GM21723 (cell line): ENCODE measurements around the gene SLC25A10.
"Not testable (repeated sequence)": the region's sequence is repeated elsewhere in the genome, so short reads cannot be mapped to it uniquely, and the experiment has no call there.

Source experiments
- ATAC-seq: cut with Tn5 transposase; IDR thresholded peaks from one replicate; pipeline ENCODE4 v1.9.1; 2021; ENCODE audit warnings: mild to moderate bottlenecking, moderate library complexity; ENCODE audit not compliant: unreplicated experiment

SLC25A10 gene, protein sequence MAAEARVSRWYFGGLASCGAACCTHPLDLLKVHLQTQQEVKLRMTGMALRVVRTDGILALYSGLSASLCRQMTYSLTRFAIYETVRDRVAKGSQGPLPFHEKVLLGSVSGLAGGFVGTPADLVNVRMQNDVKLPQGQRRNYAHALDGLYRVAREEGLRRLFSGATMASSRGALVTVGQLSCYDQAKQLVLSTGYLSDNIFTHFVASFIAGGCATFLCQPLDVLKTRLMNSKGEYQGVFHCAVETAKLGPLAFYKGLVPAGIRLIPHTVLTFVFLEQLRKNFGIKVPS

DNA sequence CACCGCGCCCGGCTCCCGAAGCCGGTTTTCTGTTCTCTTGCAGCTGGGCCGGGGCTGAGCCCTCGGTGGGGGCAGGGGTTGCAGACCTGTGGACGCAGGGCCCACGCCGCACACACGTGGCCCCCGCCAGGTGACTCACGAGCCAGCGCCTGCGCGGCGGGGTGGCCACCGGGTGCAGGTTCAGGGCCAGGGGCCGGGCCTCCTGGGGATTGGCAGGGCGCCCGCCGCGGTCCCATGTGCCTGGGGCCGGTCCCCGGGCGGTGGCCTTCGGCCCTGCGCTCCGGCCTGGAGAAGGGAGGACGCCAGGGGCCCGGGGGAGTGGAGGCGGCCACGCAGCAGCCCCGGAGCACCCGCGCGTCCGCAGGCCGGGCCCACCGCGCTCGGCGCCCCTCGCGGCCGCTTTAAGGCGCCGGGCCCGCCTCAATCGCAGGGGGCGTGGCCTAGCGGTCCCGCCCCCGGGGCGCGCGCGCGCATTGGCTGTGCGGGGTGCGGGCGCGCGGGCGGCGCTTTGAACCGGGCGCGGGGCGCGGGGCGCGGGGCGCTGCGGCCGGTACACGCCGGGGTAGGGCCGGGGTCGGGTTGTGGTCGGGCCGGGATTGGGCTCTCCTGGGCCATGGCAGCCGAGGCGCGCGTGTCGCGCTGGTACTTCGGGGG, at the start of gene SLC25A10:
Gene SLC25A10 (plus strand): TSS at position 471 of the 654 bp plus-strand sequence. CDS start 143 bp downstream, at position 614.
- ATAC-seq = peak; percentile 63

DNA sequence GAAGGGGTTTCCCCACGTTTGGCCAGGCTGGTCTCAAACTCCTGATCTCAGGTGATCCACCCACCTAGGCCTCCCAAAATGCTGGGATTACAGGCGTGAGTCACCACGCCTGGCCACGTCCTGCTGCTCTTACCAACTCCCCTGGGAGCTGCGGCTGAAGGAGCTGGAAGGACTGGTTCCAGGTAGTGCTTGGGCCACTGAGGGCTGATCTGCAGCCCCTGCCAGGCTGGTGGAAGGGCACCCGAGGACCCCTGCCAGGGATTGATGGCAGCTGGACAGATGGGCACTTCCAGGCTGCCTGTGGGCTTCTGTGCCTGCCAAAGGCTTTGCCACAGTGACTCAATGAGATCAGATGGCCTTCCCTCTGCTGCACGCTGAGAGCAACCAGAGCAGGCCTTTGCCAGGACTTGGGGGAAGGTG, 48.0 kb upstream of the SLC25A10 start:
- no peak for ATAC-seq

DNA sequence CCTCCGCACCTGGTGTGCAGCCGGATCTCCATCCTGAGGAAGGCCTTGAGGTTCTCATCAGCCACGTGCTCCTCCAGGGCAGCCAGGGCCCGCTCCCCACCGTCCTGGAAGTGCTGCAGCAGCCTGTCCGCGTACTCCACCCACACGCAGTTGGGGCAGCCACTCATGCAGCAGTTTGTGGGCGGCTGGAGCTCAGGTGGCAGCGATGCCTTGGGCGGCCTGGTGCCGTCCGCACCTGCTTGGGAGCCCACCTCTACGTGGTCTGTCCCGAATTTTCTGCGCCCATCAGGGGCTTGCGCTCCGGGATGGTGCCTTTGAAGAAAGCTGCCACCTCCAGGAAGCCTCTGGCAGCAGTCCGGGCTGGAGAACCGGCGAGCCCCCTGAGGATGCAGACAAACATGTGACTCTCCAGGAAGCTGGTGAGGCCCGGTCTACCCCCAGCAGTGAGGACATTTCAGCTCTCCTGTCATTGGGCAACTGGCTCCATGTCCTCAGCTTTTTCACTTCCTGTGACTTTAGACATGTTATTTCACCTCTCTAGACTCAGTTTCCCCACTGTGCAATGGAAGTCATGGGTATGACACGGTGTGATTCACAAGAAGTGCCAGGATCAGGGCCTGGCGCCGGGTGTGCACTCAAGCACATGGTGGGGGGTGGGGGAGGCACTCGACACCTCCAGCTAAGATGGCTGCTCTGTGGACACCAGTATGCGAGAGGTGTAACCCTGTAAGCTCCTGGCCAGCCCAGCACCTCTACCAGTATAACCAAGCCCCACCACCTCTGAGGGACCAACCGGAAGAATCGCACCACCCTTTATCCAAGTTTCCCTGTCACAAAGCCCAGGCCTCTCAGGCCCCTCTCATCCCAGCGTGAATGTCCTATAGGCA, 46.6 kb upstream of the SLC25A10 start:
- peak; percentile 17 for ATAC-seq

DNA sequence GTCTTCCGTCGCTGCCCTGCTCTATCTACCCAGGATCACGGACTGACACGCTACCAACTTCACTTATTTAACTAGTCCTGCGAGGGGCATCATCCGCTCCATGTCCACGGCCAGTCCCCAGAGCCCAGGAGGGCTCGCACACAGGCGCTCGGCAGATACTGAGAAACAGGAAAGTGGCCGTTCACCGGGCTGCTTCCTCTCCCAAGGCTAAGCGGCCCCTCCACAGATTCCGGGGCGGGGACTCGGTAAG, 46.1 kb upstream of the SLC25A10 start:
- ATAC-seq = no peak

DNA sequence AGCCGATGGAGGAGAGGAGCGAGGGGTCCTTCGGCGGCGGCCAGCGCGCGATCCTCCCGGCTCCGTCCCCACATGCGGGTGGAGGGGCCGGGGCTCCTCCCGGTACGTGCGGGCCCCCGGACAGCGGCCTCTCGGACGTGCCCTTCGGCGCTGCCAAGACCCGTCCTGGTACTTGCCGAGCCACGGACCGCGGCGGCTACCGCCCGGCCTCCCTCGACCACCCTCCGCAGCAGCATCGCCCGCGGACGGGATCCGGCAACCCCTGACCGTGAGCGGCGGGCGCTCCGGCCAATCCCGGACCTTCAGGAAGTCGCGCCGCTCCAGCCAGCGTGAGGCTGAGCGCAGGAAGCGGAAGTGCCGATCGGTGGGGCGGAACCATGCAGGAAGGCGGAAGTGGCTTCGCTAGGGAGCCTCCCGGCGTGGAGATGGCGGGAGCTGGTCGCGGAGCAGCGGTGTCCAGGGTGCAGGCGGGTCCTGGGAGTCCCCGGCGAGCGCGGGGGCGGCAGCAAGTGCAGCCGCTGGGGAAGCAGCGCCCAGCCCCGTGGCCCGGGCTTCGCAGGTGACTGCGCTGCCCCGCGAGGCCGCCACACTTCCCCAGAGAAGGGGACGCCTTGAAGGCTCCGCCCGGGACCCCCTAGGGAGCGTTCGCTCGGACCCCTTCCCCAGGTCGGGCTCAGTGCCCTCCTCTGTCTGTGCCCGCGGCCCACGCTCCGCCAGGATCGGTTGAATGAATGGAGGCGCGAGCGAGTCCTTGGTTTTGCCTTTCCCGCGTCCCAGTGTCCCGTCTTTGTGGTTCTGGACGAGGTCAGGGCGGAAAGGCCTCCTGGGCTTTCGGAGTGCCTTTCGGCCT, 45.5 kb upstream of the SLC25A10 start, which contains the start of the genes CCDC137 and OXLD1:
Gene CCDC137 (plus strand): TSS at position 396 of the 850 bp plus-strand sequence. CDS start 30 bp downstream, at position 426.
Gene OXLD1 (minus strand): TSS at position 264 of the 850 bp plus-strand sequence. CDS start 28 bp downstream, at position 236.
- peak; percentile 86 for ATAC-seq

DNA sequence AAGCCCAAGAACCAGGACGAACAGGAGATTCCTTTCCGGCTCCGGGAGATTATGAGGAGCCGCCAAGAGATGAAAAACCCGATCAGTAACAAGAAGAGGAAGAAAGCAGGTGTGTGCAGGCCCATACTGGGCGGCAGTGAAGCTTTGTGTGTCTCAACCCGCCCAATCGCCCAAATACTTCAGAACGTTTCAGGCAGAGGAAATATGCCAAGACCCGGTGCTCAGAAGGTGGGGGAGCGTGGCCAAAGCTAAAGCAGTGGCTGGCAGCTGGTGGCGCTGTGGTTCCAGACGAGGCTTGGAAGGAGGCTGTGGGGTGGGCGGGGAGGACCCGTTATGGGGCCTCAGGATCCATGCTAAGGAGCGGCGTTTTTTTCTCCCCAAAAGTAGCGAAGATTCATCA, 44.3 kb upstream of the SLC25A10 start:
- no peak for ATAC-seq

DNA sequence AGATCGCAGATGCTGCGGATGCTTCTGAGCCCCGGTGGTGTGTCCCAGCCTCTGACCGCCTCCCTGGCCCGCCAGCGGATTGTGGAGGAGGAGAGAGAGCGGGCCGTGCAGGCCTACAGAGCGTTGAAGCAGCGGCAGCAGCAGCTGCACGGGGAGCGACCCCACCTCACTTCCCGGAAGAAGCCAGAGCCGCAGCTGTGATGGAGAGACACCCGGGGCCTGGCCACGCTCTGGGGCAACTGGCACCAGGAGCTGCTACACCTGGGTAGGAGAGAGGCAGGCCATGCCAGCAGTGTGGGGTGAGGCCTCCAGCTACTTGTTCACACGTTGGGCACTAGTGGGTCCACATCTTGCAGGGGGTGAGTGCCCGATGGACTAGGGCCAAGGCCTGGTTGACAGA, 39.6 kb upstream of the SLC25A10 start:
- ATAC-seq = no peak

DNA sequence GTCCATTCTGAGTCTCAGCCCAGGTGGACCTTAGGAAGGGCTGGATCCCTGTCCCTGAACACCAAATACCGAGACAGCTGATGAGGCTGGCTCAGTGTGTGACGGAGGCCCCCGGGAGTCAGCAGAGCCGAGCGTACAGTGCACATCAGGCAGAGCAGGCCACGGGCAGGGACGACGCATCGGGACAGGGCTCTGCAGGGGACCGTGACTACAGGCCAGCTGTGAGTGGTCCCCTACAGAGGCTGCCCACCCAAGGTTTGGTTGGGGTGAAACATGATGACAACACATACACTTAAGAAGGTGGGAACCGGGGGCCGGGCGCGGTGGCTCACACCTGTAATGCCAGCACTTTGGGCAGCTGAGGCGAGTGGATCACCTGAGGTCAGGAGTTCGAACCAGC, 39.1 kb upstream of the SLC25A10 start:
- ATAC-seq = no peak

DNA sequence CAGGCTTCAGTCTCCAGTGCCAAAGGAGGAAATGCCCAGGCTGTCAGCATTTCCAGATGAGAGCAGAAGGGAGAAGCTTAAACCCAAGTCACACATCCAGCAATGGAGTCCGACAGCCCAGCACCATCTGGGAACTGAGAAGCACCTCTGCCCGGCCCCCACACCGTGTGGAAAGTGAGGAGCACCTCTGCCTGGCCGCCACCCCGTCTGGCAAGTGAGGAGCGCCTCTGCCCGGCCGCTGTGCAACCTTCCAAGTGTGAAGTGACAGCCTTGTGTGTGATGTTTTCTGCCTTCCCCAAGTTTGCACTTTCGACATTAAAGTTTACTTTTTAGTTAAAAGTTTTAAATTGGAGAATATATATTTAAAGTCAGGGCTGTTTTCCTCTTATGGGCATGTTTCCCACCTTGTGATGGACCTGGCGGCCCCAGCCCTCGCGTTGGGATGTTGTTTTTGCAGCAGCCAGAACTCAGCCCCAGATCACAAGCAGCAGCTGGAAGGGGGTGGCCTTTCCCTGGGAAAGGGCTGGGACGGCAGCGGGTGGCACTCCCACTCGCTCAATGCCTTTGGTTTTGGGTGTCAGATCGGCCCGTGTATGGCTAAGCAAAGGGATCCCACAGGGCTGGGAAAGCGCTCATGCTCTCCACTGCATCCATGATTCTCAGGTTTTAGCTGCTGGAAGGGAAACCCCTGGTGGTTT, 38.4 kb upstream of the SLC25A10 start:
- no peak for ATAC-seq

DNA sequence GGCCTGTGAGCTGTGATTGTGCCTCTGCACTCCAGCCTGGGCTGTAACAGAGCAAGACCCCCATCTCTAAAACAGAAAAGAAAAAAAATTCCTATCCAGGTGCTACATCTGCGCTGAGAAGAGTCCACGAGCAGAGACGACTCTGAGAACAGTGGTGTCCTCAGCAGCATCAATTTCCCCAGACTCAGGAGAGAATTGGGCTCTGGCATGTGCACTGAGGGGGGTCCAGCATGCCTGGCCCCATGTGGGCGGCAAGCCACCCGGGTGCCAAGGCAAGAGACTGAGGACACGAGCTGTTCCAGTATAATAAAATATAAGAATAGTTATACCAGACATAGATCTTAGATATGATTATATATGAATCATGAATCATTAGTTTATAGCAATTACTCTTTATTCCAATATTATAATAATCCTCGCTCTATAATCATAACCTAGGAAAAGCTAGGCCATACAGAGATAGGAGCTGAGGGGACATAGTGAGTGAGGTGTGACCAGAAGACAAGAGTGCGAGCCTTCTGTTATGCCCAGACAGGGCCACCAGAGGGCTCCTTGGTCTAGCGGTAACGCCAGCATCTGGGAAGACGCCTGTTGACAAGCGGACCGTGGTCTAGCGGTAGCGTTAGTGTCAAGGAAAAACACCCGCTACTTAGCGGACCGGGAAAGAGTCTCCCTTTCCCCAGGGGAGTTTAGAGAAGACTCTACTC, 36.4 kb upstream of the SLC25A10 start:
- not testable (repeated sequence) for ATAC-seq

DNA sequence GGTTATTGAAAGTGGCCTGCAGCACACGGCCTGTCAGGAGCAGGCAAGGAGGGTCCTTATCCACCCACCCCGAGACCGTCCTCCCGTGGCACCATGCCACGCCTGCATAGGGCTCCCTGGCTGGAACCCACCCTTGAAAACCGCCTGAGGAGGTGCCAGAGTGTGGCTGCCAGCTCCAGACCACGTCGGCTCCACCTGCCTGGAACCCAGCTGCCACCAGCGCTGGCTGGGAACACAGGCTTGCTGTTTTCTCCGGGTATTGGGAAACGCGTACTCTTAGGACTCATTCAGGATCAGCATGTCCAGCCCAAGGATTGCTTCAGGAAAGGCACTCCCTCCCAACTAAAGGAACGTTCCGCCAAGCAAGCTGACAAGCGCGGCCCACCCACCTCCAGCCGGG, 35.2 kb upstream of the SLC25A10 start:
- no peak for ATAC-seq

DNA sequence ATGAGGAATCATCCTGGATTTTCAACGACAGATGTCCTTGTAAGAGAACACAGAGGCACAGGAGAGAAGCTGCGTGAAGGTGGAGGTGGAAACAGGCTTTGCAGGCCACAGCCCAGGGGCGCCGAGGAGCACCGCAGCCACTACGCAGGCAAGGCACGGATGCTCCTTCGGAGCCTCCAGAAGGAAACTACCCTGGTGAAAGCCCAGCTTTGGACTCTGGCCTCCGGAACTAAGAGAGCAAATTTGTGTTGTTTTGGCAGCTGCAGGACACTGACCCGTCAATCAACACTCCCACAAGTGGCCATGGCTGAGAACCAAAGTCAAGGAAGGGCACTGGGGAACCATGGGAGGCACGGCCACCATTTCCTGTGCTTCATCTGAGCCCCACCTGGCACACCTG, 31.9 kb upstream of the SLC25A10 start:
- no peak for ATAC-seq

DNA sequence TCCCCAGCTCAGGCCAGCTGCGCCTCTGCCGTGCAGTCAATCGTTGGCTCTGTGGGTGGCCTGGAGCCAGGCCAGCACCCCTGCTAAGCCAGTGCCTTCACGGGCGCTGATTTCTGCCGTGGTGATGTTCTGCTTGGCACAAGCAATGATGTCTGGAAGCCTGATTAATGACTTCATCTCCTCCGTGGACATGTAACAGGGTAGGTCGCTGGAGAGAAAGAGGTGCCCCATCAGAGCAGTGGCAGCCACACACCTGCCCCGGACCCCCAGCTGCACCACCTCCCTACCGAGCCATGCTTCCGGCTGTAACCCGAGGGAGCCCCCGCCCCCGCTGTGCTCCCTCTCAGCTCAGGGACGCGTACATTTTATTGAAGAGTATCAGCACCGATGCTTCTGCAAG, 30.4 kb upstream of the SLC25A10 start:
- ATAC-seq = no peak

DNA sequence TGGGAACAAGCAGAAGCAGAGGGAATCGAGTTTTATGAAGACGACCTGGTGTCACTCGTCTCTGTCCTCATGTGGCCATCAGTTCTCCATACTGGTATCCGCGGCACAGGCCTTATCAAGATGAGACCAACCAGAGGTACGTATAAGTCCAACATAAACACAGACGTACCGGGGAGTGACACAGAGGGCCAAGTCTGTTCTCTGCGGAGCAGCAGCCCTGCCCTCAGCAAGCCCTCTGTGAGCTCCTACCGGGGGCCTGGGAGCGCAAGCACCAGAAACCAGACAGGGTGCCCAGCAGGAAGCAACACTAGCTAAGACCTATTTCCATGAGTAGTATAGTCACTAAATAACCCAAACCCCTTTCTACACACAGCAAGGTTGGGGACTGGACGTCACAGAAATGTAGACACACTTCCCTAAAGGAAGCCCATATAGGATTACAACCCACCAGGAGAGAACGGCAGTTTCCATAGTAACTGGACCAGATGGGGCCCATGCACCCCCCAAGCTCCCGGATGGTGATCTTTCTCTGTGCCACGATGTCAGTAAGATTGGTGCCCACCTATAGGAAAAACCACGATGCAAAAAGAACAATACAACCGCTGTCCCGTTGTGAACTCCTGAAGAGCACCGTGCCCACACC, 29.4 kb upstream of the SLC25A10 start:
- no peak for ATAC-seq

DNA sequence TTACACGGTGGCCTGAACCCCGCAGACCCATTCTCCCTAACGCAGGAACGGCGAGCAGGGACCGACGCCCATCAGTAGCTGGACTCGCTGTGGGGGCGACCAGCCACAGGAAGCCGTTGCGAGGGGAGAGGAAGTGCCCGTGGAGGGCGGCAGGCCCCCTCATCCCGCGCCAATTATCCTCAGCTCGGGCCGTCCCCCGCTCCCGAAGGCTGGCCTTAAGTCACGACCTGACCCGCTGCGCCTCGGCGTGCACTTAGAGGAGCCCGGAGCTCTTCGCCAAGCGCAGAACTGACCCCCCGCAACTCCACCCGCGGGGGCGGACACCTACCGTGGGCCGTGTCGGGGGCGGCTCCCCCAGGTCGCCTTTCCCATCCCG, 28.9 kb upstream of the SLC25A10 start:
- peak; percentile 27 for ATAC-seq

DNA sequence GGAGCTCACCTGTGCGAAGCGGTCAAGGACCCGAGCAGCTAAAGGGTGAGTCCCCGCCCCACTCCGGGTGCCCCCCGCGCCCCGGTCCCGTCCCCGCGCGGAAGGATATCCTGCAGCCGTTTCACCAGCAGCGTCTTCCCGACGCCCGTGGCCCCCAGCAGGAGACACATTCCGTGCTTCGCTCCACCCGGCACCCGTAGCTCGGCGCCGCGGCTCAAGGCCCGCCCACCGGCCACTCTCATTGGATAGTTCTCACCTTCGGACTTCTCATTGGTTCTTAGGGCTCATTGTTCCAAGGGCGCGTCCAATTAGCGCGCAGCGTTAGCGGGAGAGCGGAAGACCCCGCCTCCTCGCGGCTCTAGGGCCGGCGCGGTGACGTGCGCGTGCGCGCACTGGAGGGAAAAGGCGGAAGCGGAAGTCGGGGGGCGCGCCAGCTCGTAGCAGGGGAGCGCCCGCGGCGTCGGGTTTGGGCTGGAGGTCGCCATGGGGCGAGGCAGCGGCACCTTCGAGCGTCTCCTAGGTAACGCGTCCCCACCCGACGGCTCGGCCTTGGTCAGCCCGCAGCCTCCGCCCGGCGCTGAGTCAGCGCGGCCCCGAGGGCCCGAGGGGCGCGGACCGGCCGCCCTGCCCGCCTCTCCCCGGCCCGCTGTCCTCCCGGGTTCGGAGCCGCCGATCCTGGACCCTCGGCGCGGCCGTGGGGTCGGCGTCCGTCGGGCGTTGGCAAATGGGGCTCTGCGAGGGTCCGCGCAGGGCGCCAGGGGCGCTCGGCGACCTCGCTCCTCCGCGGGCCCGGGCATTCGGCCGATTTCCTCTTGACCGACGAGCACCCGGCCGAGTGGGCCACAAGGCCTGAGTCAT, 28.3 kb upstream of the SLC25A10 start, which contains the start of the genes ARL16 and HGS:
Gene ARL16 (minus strand): TSS at position 214 of the 858 bp plus-strand sequence. CDS start 44 bp downstream, at position 170.
Gene HGS (plus strand): TSS at position 428 of the 858 bp plus-strand sequence. CDS start 56 bp downstream, at position 484.
- peak; percentile 84 for ATAC-seq

DNA sequence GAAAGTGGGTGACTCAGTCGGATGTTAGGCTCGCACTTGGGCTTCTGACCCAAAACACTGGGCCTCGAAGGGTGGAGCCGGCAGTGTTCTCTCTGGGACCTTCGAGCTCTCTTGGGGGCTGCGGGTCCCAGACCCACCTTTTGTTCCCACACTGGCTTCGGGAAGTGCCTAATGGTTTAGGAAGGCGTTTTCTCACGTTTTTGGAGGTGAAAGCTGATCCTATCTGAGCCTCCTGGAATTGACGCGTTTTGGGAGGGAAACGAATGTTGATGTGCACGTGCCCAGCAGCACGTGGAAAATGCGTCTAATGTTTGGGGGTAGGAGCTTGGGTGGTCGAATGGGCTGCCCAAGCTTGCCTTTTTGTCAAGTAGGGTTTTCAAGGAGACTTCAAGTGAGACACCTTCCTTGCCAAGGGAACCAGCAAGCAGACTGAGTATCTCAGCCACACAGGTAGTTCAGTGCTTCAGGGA, 27.6 kb upstream of the SLC25A10 start:
- ATAC-seq = no peak

DNA sequence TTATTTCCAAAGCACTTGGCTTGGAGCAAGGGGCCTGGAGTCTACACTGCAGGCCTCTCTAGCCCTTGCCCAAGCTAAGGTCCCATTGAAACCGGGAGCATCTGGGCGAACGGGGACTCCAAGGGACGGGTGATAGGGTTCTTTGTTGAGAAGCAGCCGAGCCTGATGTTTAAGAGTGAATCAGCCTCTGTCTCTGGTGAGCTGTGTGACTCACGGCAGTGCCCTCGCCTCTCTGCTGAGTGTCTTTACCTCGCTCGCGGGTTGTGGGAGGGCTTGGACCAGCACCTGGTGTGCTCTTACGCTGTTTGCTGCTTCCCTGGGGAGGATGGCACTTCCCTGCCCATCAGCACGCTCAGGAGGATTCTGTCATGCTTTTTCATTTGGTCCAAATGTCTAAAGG, 27.0 kb upstream of the SLC25A10 start:
- ATAC-seq = no peak
